Fibroblast of lung (primary cell): ENCODE measurements around the gene UROC1. TPM values are rescaled to one million over a fixed set of nuclear protein-coding genes. Genes with fewer than 3 reads are reported as not detected.

Experiments
- DNase-seq, 2 donors: peaks; one replicate each; pipeline versions ENCODE4 v3.0.0 to v3.0.0-alpha.2; 2010; ENCODE audit warnings: low read depth in 2 of 2
- H2AFZ ChIP-seq: 2 replicates; pipeline ENCODE4 v1.5.1; 2012; ENCODE audit warnings: low read length, control low read depth, inconsistent platforms
- H3K27ac ChIP-seq: 2 replicates; pipeline ENCODE4 v1.5.1; 2011; ENCODE audit warnings: low read length, control low read depth; ENCODE audit not compliant: insufficient read depth
- H3K27me3 ChIP-seq: 2 replicates; pipeline ENCODE4 v1.5.1; 2011; ENCODE audit warnings: mild to moderate bottlenecking, low read length; ENCODE audit not compliant: control insufficient read depth, insufficient read depth
- H3K36me3 ChIP-seq: 2 replicates; pipeline ENCODE4 v1.5.1; 2011; ENCODE audit warnings: low read length; ENCODE audit not compliant: control insufficient read depth, insufficient read depth
- H3K4me1 ChIP-seq: 2 replicates; pipeline ENCODE4 v1.5.1; 2011; ENCODE audit warnings: low read length; ENCODE audit not compliant: control insufficient read depth, insufficient read depth; ENCODE audit errors: extremely low read depth
- H3K4me2 ChIP-seq: 2 replicates; pipeline ENCODE4 v1.5.1; 2011; ENCODE audit warnings: low read length, control low read depth; ENCODE audit not compliant: insufficient read depth; ENCODE audit errors: extremely low read depth
- H3K4me3 ChIP-seq, 4 experiments: fragments of 200-600 bp in 1 of 4; sonication (generic) in 1 of 4; replicated peaks in 1 of 4; 2 replicates each; pipeline ENCODE4 v1.5.1; 2011 to 2016; ENCODE audit warnings: low read length in 4 of 4, low read depth in 3 of 4, mild to moderate bottlenecking in 3 of 4, control low read depth in 2 of 4, inconsistent platforms in 1 of 4, mixed read lengths in 1 of 4; ENCODE audit not compliant: insufficient read depth in 1 of 4; ENCODE audit errors: control extremely low read depth in 1 of 4
- H3K79me2 ChIP-seq: 2 replicates; pipeline ENCODE4 v1.5.1; 2012; ENCODE audit warnings: mild to moderate bottlenecking, low read length, inconsistent platforms; ENCODE audit not compliant: control insufficient read depth, insufficient read depth
- H3K9ac ChIP-seq: 2 replicates; pipeline ENCODE4 v1.5.1; 2011; ENCODE audit warnings: mild to moderate bottlenecking, low read length, control low read depth; ENCODE audit not compliant: insufficient read depth
- H3K9me3 ChIP-seq: 2 replicates; pipeline ENCODE4 v1.5.1; 2012; ENCODE audit warnings: low read depth, low read length; ENCODE audit not compliant: control insufficient read depth, insufficient read depth
- H4K20me1 ChIP-seq: 2 replicates; pipeline ENCODE4 v1.5.1; 2011; ENCODE audit warnings: low read length; ENCODE audit not compliant: control insufficient read depth, insufficient read depth; ENCODE audit errors: extremely low read depth
- EZH2 ChIP-seq: IDR thresholded peaks from 2 replicates; pipeline ENCODE4 v1.5.1; 2012; ENCODE audit warnings: low read length, control low read depth, mild to moderate bottlenecking; ENCODE audit errors: missing control alignments
- polyA plus RNA-seq, 2 donors: library from polyadenylated mRNA; depleted of rRNA in 1 of 2; stranded (reverse) in 1 of 2; unstranded in 1 of 2; fragments of >200 nt; gene quantifications; 2 replicates each; pipeline ENCODE4 v1.2.1, GENCODE V29; 2011 to 2012; ENCODE audit warnings: missing spikeins in 1 of 2
- total RNA-seq: library from RNA; depleted of rRNA; stranded (reverse); fragments of >200 nt; gene quantifications from 2 replicates; pipeline ENCODE4 v1.2.1, GENCODE V29; 2014
- TF ChIP-seq, protein P1 (sequence below), 2 donors: IDR thresholded peaks in 1 of 2; conservative IDR thresholded peaks in 1 of 2; 1 replicate in 1 of 2; 2 replicates in 1 of 2; pipeline ENCODE4 v1.5.1; 2011 to 2012; ENCODE audit warnings: low read length in 2 of 2, control low read depth in 1 of 2, inconsistent platforms in 1 of 2, low read depth in 1 of 2, mild to moderate bottlenecking in 1 of 2

The UROC1 gene
- total and polyA plus RNA-seq, 2 donors (not counting 1 experiment from before 2014, with no cell fraction given) = not detected

- Histone ChIP-seq H3K9me3 (no peaks in the 10 kb centered on the region), H3K36me3 (no peaks in the 10 kb centered on the region), H3K4me2 (no peak overlapping the region), H3K4me1 (no peaks in the 10 kb centered on the region), H3K4me3 (no peak overlapping the region), H4K20me1 (no peaks in the 10 kb centered on the region), H3K27me3 (peaks cover 2% of the 10 kb centered on the region), H3K9ac (no peak overlapping the region), H3K79me2 (no peaks in the 10 kb centered on the region), H3K27ac (no peak overlapping the region), H2AFZ (no peak overlapping the region)
- no peak for DNase-seq
- TF ChIP-seq, protein P1, sequence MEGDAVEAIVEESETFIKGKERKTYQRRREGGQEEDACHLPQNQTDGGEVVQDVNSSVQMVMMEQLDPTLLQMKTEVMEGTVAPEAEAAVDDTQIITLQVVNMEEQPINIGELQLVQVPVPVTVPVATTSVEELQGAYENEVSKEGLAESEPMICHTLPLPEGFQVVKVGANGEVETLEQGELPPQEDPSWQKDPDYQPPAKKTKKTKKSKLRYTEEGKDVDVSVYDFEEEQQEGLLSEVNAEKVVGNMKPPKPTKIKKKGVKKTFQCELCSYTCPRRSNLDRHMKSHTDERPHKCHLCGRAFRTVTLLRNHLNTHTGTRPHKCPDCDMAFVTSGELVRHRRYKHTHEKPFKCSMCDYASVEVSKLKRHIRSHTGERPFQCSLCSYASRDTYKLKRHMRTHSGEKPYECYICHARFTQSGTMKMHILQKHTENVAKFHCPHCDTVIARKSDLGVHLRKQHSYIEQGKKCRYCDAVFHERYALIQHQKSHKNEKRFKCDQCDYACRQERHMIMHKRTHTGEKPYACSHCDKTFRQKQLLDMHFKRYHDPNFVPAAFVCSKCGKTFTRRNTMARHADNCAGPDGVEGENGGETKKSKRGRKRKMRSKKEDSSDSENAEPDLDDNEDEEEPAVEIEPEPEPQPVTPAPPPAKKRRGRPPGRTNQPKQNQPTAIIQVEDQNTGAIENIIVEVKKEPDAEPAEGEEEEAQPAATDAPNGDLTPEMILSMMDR (conservative IDR thresholded peaks at IDR 0.05 in 1 of 2, IDR thresholded peaks at IDR 0.05 in 1 of 2; ENCODE audit: low read depth in 1 of 2, low read length in 2 of 2) = no peak
- no peak for TF ChIP-seq EZH2
Observed at GRCh38 chr3:126528419-126528799, 10.8 kb upstream of the UROC1 start.

GRCh38 chr3:126527455-126528211, 10.1 kb upstream of the UROC1 start:
- Histone ChIP-seq H3K79me2 (no peaks in the 10 kb centered on the region), H3K4me2 (no peak overlapping the region), H3K27me3 (peaks cover 9% of the 10 kb centered on the region), H3K4me1 (no peaks in the 10 kb centered on the region), H2AFZ (no peak overlapping the region), H4K20me1 (no peaks in the 10 kb centered on the region), H3K27ac (no peak overlapping the region), H3K36me3 (no peaks in the 10 kb centered on the region), H3K9ac (no peak overlapping the region), H3K4me3 (no peak overlapping the region), H3K9me3 (no peaks in the 10 kb centered on the region)
- no peak for DNase-seq
- TF ChIP-seq, protein P1 (conservative IDR thresholded peaks at IDR 0.05 in 1 of 2, IDR thresholded peaks at IDR 0.05 in 1 of 2; ENCODE audit: low read depth in 1 of 2, low read length in 2 of 2) = no peak
- TF ChIP-seq EZH2 = no peak

DNA sequence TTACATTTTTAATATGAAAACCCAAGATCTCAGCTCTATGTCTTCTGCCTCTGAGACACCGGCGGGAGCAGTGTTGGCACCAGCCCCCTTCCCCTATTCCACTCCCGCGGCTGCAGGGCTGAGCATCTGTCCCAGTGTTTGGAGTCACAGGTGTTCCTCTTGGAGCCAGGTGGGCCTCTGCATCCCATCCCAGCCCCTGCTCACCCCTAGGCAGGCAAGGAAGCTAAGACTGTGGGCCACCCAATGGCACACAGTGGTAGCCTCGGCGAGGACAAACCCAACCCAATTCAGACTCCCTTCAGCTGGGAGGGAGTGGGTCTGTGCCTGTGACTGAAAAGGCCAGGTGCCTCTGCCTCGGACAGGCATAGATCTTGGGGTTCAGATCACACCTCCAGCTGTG, 9.4 kb upstream of the UROC1 start:
- H3K36me3 ChIP-seq = no peaks in the 10 kb centered on the region
- H2AFZ ChIP-seq = no peak overlapping the region
- no peak overlapping the region for H3K4me3 ChIP-seq
- no peak for DNase-seq
- H3K27ac ChIP-seq = no peak overlapping the region
- H3K9ac ChIP-seq = no peak overlapping the region
- peaks cover 9% of the 10 kb centered on the region for H3K27me3 ChIP-seq
- H3K9me3 ChIP-seq = no peaks in the 10 kb centered on the region
- TF ChIP-seq EZH2 = no peak
- TF ChIP-seq, protein P1 (conservative IDR thresholded peaks at IDR 0.05 in 1 of 2, IDR thresholded peaks at IDR 0.05 in 1 of 2; ENCODE audit: low read depth in 1 of 2, low read length in 2 of 2) = no peak
- H4K20me1 ChIP-seq = no peaks in the 10 kb centered on the region
- no peaks in the 10 kb centered on the region for H3K4me1 ChIP-seq
- H3K4me2 ChIP-seq = no peak overlapping the region
- H3K79me2 ChIP-seq = no peaks in the 10 kb centered on the region
